Measurements from ENCODE around the gene HNRNPAB.

HNRNPAB gene

GRCh38 chr5:178211095-178212048 lies 7.0 kb downstream of the HNRNPAB start:
- DNase-seq (ENCODE audit: low read depth) = no peak
- H3K4me3 ChIP-seq (ENCODE audit: low read length) = no peak overlapping the region
- no peak for TF ChIP-seq CTCF (IDR thresholded peaks at IDR 0.05; ENCODE audit: insufficient read depth, low read depth, low read length, missing control alignments)

- H3K4me3 ChIP-seq (ENCODE audit: low read length) = no peak overlapping the region
- no peak for TF ChIP-seq CTCF (IDR thresholded peaks at IDR 0.05; ENCODE audit: insufficient read depth, low read depth, low read length, missing control alignments)
- no peak for DNase-seq (ENCODE audit: low read depth)
Measured at GRCh38 chr5:178212241-178213002, 8.1 kb downstream of the HNRNPAB start.

GRCh38 chr5:178213003-178213461 lies 8.7 kb downstream of the HNRNPAB start:
- no peak for DNase-seq (ENCODE audit: low read depth)
- no peak for TF ChIP-seq CTCF (IDR thresholded peaks at IDR 0.05; ENCODE audit: insufficient read depth, low read depth, low read length, missing control alignments)
- no peak overlapping the region for H3K4me3 ChIP-seq (ENCODE audit: low read length)

- TF ChIP-seq CTCF (IDR thresholded peaks at IDR 0.05; ENCODE audit: insufficient read depth, low read depth, low read length, missing control alignments) = no peak
- no peak overlapping the region for H3K4me3 ChIP-seq (ENCODE audit: low read length)
- DNase-seq (ENCODE audit: low read depth) = peak; percentile 26
Measured at GRCh38 chr5:178213748-178214151, 9.4 kb downstream of the HNRNPAB start.

GRCh38 chr5:178214160-178214803 lies 9.9 kb downstream of the HNRNPAB start:
- no peak overlapping the region for H3K4me3 ChIP-seq (ENCODE audit: low read length)
- no peak for DNase-seq (ENCODE audit: low read depth)
- TF ChIP-seq CTCF (IDR thresholded peaks at IDR 0.05; ENCODE audit: insufficient read depth, low read depth, low read length, missing control alignments) = no peak

- H3K4me3 ChIP-seq (ENCODE audit: low read length) = no peak overlapping the region
- no peak for TF ChIP-seq CTCF (IDR thresholded peaks at IDR 0.05; ENCODE audit: insufficient read depth, low read depth, low read length, missing control alignments)
- DNase-seq (ENCODE audit: low read depth) = no peak
Measured at GRCh38 chr5:178215280-178216002, 11.1 kb downstream of the HNRNPAB start.
